HG03469 (cell line): ENCODE results near the gene RTTN.
"Not testable (repeated sequence)": the region's sequence is repeated elsewhere in the genome, so short reads cannot be mapped to it uniquely, and the experiment has no call there.

Experiments used
- ATAC-seq: cut with Tn5 transposase; IDR thresholded peaks from one replicate; pipeline ENCODE4 v1.9.1; 2021; ENCODE audit warnings: mild to moderate bottlenecking, moderate library complexity, moderate number of reproducible peaks; ENCODE audit not compliant: unreplicated experiment

Gene RTTN

GRCh38 chr18:70154591-70155194 is 50.8 kb downstream of the RTTN start:
- ATAC-seq: no peak

DNA sequence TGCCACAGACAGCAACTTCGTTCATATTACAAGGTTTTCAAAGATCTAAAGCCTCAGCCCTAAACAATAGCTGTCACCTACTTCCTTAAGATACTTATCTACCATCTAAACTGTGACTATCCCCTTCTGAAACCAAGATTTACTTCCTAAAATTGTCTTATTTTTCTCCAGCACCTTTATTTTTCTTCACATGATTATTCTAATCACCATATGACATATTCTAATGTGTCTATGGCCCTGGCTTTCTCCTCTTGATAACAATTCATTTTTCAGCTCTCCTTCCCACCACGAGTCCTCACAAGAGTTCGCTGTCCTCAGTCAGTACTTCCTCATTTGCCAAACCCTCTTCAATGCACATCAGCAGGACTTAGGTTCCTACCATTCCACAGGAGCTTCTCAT is 53.9 kb downstream of the RTTN start:
- ATAC-seq: no peak

- no peak for ATAC-seq
These were observed 55.7 kb downstream of the RTTN start for GRCh38 chr18:70149616-70150301.

GRCh38 chr18:70149156-70149555 is 56.3 kb downstream of the RTTN start:
- no peak for ATAC-seq

GRCh38 chr18:70148039-70148938 is 57.2 kb downstream of the RTTN start:
- ATAC-seq: no peak

- ATAC-seq: no peak
These were observed 59.3 kb downstream of the RTTN start for GRCh38 chr18:70146174-70146573.

DNA sequence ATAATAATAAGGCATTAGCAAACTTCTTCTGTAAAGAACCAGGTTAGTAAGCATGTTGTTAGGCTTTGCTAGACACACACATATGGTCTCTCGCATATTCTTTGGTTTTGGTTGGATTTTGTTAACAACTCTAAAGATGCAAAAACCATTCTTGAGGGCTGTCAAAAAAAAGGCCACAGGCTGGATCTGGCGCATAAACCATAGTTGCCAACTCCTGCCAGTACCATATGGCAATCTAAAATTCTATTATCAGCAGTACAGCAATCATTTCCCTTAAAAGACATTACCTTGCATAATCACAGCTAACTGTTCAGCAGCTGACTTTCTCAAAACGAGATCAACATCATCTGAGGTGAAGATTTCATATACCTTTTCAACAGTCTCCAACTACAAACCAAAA is 63.5 kb downstream of the RTTN start:
- no peak for ATAC-seq

DNA sequence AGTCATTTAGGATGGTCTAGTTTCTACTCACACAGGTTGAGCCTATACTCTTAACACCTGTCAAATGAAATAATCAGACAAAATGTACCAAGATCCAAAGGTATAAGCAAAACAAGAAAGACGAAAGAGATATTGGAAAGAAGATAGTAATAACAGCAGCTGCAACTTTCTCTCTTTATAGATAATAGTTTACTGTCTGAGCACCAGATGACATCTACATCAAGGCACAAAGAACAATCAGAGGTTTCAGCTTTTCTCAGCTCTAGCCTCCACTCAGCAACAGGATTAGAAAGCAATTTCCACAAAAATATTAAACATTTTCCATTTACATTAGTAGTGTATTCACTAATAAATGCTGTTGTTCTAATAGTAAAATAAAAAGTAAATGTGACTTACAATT is 66.3 kb downstream of the RTTN start:
- no peak for ATAC-seq

GRCh38 chr18:70135604-70136003 is 69.9 kb downstream of the RTTN start:
- no peak for ATAC-seq

GRCh38 chr18:70132999-70133398 is 72.5 kb downstream of the RTTN start:
- ATAC-seq: no peak

DNA sequence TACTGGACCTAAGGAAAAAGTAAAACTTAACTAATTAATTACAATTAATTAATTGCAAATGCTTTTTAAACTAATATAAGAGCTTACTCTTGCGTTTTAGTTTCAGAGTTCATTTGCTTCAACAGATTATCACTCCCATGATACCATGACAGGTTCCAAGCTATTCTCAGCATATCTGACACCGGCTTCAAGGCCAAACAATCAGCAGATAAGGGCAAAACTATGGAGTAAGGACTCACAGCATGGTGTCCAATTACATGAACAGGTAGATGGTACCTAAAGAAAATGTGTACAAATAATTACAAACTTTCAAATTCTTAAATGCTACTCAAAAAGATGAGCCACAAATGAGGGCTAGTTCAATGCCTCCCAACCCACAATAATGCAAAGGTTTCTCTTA is 77.2 kb downstream of the RTTN start:
- no peak for ATAC-seq

DNA sequence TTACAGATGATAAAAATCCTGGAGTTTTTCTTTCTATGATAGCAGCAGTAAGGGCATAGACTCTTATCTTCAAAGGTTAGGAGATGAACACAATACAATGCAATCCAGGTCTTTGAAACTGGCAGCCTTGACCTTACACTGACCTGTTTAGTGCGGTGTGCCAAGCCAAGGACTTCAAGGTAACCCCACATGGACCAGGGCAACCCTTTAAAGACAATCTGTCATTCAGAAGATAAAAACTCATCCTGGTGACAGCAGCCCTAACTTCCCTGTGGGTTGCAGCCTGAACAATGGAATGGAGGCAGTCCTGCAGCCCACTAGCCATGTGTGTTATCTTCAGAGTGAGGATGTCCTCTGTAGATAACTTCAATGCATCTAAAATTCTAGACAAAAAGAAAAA is 78.1 kb downstream of the RTTN start:
- no peak for ATAC-seq

DNA sequence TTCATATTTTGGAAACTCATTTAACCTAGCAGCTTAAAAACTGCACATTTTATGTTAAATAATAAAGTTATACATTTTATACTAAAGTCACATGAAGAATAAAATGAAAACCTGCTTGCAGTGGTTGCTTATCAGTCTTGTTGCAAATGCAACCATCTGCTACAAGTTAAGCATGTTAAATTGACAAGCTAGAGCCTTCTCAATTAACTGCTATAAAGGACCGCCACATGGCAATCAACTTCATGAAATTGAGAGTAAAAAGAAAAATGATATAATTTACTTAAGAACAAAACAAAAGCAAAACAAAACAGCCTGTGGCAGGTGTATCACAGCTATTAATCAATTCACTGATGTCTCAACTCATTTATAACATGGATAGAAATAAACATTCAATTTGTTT is 78.7 kb downstream of the RTTN start:
- ATAC-seq: no peak

GRCh38 chr18:70124139-70124538 is 81.3 kb downstream of the RTTN start:
- ATAC-seq: no peak

DNA sequence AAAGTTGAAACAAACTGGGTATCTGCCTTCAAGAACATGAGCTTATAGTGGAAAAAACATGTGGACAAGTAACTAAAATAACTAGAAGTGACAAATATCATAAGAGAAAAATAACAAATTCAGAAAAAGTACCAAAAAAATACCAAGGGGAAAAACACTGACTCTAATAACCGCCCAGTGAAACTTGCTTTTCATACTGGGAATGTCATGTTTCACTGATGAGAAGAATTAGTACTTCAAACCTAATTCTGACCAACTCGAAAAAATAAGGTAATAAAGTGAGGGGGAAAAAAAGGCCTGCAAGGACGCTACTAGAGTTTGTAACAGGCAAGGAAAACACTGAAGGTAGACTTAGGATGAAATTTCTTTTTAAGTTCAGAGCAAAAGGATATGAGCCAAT is 83.6 kb downstream of the RTTN start:
- no peak for ATAC-seq

DNA sequence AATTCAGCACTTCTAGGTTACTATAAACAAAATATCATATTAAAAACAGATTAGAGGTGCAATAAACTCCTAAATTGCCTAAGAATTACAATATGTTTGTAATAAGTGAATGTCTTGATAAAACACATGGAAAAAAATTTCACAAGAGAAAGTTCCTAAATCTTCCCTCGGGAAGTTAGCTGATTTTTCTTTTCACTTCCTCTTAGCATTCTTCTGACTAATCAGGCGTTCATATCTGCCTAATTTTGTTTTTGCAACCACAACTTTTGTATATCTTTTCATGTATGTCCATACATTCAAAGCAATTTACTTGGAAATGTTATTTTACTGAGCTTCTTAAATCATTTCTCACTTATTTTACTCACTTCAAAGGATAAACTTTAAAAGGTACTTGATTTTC is 88.5 kb downstream of the RTTN start:
- no peak for ATAC-seq

- ATAC-seq: no peak
These were observed 92.0 kb downstream of the RTTN start for GRCh38 chr18:70113511-70113910.

- no peak for ATAC-seq
These were observed 94.8 kb downstream of the RTTN start for GRCh38 chr18:70110678-70111077.

- ATAC-seq: no peak
These were observed 98.4 kb downstream of the RTTN start for GRCh38 chr18:70107091-70107490.

- not testable (repeated sequence) for ATAC-seq
These were observed 102.6 kb downstream of the RTTN start for GRCh38 chr18:70102854-70103253.

DNA sequence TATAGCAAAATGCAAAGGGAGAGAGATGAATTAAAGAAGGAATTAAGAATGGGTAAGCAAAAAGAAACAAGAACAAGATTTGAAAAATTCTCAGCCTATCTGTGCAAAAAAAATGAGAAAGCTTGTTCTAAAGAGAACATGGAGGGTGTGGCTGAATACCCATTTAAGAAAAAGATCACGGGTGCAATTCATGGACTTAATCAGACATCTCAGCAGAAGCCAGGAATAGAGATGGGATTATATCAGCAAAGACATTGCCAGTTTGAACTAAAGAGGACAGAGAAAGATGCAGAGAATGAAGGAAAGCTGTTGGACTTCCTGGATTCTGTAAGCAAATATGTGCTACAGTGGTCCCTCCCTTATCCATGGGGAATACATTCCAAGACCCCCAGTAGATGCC is 115.6 kb downstream of the RTTN start:
- no peak for ATAC-seq

DNA sequence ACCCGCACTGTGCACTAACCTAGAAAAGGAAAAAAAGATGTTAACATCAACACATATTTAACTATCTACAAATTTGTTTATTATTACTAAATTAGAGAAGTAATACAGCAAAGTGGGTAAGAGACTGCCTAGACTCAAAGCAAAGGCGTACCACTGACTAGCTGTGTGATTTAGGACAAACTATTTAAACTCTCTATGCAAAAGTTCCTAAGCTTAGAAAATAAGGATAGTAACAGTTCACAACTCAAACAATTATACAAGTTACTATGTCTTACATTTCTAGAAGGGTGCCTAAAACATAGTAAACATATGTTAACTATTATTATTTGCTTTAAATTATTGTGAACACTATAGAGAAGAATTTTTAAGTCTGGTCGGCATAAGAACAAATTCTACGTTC is 119.4 kb downstream of the RTTN start:
- no peak for ATAC-seq
